Upper lobe of left lung (tissue), 6 donors: ENCODE data around the gene ZNF581. TPM values are rescaled to one million over a fixed set of nuclear protein-coding genes. Genes with fewer than 3 reads are reported as not detected.

Source experiments
- ATAC-seq, 2 donors: fragments of 200-7000 bp; cut with Tn5 transposase; one replicate each; pipeline ENCODE4 v1.9.1; 2022; ENCODE audit warnings: mild to moderate bottlenecking in 2 of 2, moderate library complexity in 2 of 2; ENCODE audit not compliant: low FRiP score in 2 of 2
- DNase-seq, 2 donors: peaks; one replicate each; pipeline ENCODE4 v3.0.0-alpha.2; 2019 to 2020
- H3K27ac ChIP-seq, 4 donors: fragments of 200-600 bp; sonication (generic); one replicate each; pipeline ENCODE4 v1.5.1; 2016 to 2019
- H3K27me3 ChIP-seq, 4 donors: fragments of 200-600 bp; sonication (generic); one replicate each; pipeline ENCODE4 v1.5.1; 2017 to 2019
- H3K36me3 ChIP-seq, 4 donors: fragments of 200-600 bp; sonication (generic); one replicate each; pipeline ENCODE4 v1.5.1; 2016 to 2019
- H3K4me1 ChIP-seq, 4 donors: fragments of 200-600 bp; sonication (generic); one replicate each; pipeline ENCODE4 v1.5.1; 2018 to 2019
- H3K4me3 ChIP-seq, 4 donors: fragments of 200-600 bp; sonication (generic); one replicate each; pipeline ENCODE4 v1.5.1; 2017 to 2019; ENCODE audit warnings: mild to moderate bottlenecking in 2 of 4, moderate library complexity in 1 of 4
- H3K9me3 ChIP-seq, 4 donors: fragments of 200-600 bp; sonication (generic); one replicate each; pipeline ENCODE4 v1.5.1; 2018 to 2019
- EP300 ChIP-seq, 4 donors: sonication (generic); formaldehyde crosslinking; IDR thresholded peaks; one replicate each; pipeline ENCODE4 v1.5.1; 2017; ENCODE audit warnings: antibody characterized with exemption in 4 of 4, control low read depth in 2 of 4
- POLR2A ChIP-seq, 4 donors: fragments of 450-650 bp; IDR thresholded peaks; one replicate each; pipeline ENCODE4 v1.5.1; 2016 to 2017; ENCODE audit warnings: antibody characterized with exemption in 4 of 4, mild to moderate bottlenecking in 2 of 4
- POLR2AphosphoS5 ChIP-seq, 2 donors: sonication (generic); formaldehyde crosslinking; IDR thresholded peaks; one replicate each; pipeline ENCODE4 v1.5.1; 2017; ENCODE audit warnings: antibody characterized with exemption in 2 of 2
- WGBS, 2 donors: methylation state at CpG; one replicate each; pipeline ENCODE4 v1.1.5; 2017 to 2018; 5-methylcytosine and 5-hydroxymethylcytosine counted together
- total RNA-seq, 6 donors: library from RNA; depleted of rRNA in 4 of 6; stranded (reverse); fragments of >200 nt in 4 of 6; gene quantifications; one replicate each; pipeline versions ENCODE4 v1.1.0 to v1.2.1, GENCODE V29; 2016 to 2021
- TF ChIP-seq, protein P1 (sequence below), 6 experiments: fragments of 450-650 bp in 4 of 6; fragments of 200-600 bp in 2 of 6; sonication (generic) in 2 of 6; IDR thresholded peaks; one replicate each; pipeline ENCODE4 v1.5.1; 2016 to 2019; ENCODE audit warnings: antibody characterized with exemption in 6 of 6
- donor health status: DM: no; HTN: no; CAD: no; lungs with moderate emphysema.
- donor health status: DM: no; HTN: yes; CAD: no; lungs with severe emphysema.

The ZNF581 gene
- total RNA-seq, 6 donors from 2014 or later, result 15.6 to 38.8 (median 21.9) TPM

DNA sequence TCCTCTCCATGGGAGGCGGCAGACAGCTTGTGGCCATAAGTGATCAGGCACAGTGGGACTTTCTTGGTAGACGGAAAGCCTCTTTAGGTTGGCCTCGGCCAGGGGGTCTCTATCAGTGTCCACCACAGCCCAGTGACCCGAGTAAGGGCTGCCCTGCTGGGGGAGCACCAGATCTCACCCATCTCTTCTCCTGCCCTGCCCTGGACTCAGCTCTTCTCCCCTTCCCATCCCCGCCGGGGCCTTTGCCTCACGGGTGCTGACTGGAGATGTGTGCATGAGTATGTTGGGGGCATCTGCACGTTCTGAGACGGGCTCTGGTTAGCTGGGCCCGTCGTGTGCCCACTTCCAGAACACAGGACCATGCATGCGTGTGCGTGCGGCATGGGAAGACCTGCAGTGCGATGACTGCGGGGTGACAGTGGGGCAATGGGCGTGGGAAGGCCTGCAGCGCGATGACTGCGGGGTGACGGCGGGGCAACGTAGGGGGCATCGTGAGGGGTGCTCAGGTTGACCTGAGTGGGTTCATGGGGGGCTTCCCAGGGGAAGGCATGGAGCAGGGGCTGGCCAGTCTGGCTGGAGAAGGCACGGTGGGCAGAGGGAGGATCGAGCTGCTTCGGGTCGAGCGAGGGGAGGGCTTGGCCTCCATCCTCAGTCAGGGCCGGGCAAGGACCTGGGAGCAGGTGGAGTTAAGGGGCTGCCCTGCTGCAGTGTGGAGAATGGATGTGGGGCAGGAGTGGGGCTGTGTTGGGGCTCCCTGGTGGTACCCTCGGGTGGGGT is 47.5 kb downstream of the ZNF581 start:
- Histone ChIP-seq H3K36me3 (peaks cover 54 to 99% (median 90%) of the 10 kb centered on the region in 4 donors), H3K4me1 (peaks cover 0 to 7% (median 2%) of the 10 kb centered on the region in 4 donors), H3K27me3 (no peaks in the 10 kb centered on the region), H3K9me3 (no peaks in the 10 kb centered on the region), H3K27ac (no peak overlapping the region), H3K4me3 (no peak overlapping the region)
- 96% methylated on average over 26 to 31 of the region's 31 CpGs for WGBS, 2 donors
- TF ChIP-seq EP300 (IDR thresholded peaks at IDR 0.05) (no peak), POLR2A (IDR thresholded peaks at IDR 0.05) (no peak), POLR2AphosphoS5 (IDR thresholded peaks at IDR 0.05) (no peak)
- TF ChIP-seq, protein P1, sequence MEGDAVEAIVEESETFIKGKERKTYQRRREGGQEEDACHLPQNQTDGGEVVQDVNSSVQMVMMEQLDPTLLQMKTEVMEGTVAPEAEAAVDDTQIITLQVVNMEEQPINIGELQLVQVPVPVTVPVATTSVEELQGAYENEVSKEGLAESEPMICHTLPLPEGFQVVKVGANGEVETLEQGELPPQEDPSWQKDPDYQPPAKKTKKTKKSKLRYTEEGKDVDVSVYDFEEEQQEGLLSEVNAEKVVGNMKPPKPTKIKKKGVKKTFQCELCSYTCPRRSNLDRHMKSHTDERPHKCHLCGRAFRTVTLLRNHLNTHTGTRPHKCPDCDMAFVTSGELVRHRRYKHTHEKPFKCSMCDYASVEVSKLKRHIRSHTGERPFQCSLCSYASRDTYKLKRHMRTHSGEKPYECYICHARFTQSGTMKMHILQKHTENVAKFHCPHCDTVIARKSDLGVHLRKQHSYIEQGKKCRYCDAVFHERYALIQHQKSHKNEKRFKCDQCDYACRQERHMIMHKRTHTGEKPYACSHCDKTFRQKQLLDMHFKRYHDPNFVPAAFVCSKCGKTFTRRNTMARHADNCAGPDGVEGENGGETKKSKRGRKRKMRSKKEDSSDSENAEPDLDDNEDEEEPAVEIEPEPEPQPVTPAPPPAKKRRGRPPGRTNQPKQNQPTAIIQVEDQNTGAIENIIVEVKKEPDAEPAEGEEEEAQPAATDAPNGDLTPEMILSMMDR (IDR thresholded peaks at IDR 0.05), result no peak
- DNase-seq (peak in 1 of 2 donors; percentile 59), ATAC-seq (no peak)

DNA sequence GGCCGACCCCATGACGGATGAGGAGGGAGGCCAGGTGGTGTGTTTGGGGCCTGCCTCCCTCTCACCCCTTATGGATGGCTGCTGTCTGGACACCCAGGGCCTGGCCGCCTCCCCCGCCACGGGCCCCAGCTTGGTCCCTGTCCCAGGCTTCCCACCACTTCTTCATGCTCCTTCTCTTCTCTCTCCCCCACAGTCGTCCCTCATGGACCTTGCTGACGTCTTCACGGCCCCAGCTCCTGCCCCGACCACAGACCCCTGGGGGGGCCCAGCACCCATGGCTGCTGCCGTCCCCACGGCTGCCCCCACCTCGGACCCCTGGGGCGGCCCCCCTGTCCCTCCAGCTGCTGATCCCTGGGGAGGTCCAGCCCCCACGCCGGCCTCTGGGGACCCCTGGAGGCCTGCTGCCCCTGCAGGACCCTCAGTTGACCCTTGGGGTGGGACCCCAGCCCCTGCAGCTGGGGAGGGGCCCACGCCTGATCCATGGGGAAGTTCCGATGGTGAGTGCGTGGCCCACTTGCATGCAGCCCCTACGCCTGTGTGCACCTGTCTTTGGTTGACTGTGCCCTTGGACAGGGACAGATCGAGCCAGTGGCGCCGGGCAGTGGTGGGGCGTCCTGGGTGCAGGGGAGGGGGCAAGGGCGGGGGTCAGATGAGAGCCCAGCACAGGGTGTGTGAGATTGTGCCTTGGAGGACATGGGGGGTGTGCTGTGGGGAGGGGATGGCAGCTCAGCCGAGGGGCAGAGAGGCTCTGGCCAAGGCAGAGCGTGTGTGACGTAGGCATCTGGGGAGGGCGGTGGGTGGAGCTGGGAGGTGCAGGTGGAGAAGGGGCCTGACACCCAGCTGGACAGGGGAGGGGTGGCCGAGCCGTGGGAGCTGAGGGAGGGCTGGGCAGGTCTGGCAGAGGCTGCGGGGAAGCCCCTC is 48.4 kb downstream of the ZNF581 start:
- H3K36me3 ChIP-seq, result peaks cover 56 to 99% (median 92%) of the 10 kb centered on the region in 4 donors
- no peaks in the 10 kb centered on the region for H3K9me3 ChIP-seq
- no peaks in the 10 kb centered on the region for H3K27me3 ChIP-seq
- H3K4me1 ChIP-seq, result peaks cover 0 to 4% (median 0%) of the 10 kb centered on the region in 4 donors
- TF ChIP-seq EP300 (IDR thresholded peaks at IDR 0.05) (no peak), POLR2A (IDR thresholded peaks at IDR 0.05) (no peak), POLR2AphosphoS5 (IDR thresholded peaks at IDR 0.05) (no peak)
- TF ChIP-seq, protein P1 (IDR thresholded peaks at IDR 0.05), result no peak
- H3K4me3 ChIP-seq, result no peak overlapping the region
- 93 to 96% methylated on average over 22 to 31 of the region's 31 CpGs for WGBS, 2 donors
- ATAC-seq (no peak), DNase-seq (peak in 1 of 2 donors; percentile 61)
- H3K27ac ChIP-seq, result no peak overlapping the region

DNA sequence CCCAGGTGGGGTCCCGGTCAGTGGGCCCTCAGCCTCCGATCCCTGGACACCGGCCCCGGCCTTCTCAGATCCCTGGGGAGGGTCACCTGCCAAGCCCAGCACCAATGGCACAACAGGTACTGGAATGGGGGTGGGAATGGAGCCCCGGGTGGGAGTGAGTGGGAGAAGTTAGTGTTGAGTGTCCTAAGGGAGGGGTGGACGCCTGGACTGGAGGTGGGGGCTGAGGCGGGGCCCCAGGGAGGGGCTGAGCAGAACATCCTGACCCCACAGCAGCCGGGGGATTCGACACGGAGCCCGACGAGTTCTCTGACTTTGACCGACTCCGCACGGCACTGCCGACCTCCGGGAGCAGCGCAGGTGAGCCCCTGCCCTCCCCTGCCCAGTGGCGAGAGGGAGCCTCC is 49.2 kb downstream of the ZNF581 start:
- no peak overlapping the region for H3K4me3 ChIP-seq
- WGBS, 2 donors, result 96 to 100% methylated on average over 8 to 19 of the region's 19 CpGs
- no peak for TF ChIP-seq EP300 (IDR thresholded peaks at IDR 0.05)
- TF ChIP-seq POLR2AphosphoS5 (IDR thresholded peaks at IDR 0.05), result no peak
- TF ChIP-seq, protein P1 (IDR thresholded peaks at IDR 0.05), result no peak
- no peak for TF ChIP-seq POLR2A (IDR thresholded peaks at IDR 0.05)
- no peak overlapping the region for H3K27ac ChIP-seq
- peaks cover 56 to 100% (median 90%) of the 10 kb centered on the region in 4 donors for H3K36me3 ChIP-seq
- no peaks in the 10 kb centered on the region for H3K4me1 ChIP-seq
- ATAC-seq (no peak), DNase-seq (peak in 1 of 2 donors; percentile 62)
- no peaks in the 10 kb centered on the region for H3K9me3 ChIP-seq
- H3K27me3 ChIP-seq, result no peaks in the 10 kb centered on the region

DNA sequence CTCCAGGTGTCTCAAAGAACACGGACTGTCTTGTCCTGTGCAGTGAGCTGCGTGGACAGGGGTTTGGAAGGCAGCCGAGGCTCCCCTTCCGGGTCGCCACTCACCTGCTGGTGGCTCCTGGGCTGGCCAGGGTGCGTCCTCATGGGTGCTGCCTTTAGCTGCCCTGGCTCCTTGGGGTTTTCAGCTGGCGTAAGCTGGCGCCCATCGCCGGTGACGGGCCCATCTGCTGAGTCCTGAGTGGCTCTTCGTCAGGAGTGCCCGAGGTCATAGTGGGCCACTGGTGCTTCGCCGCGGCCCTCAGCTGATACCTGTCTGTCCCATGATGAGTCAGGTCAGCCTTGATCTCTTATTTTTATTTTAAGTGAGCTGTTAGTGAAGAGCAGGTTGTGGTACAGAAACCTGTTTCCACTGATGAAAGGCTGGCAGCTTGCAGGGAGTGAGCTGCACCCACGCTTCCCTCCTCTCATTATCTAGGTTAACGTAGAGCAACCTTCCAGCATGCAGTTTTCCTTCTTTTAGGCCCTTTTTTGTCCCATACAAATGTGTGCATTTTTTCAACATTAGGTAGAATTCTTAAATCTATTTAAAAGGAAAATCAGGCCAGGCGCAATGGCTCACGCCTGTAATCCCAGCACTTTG is 50.0 kb downstream of the ZNF581 start:
- peaks cover 56 to 100% (median 87%) of the 10 kb centered on the region in 4 donors for H3K36me3 ChIP-seq
- 93 to 95% methylated on average over 14 to 16 of the region's 20 CpGs for WGBS, 2 donors

More for the DNA sequence above, 50.0 kb downstream of the ZNF581 start:
- peak in 1 of 2 donors; percentile 71 for DNase-seq
- Histone ChIP-seq H3K27ac (no peak overlapping the region), H3K4me3 (no peak overlapping the region), H3K4me1 (no peaks in the 10 kb centered on the region), H3K9me3 (no peaks in the 10 kb centered on the region), H3K27me3 (no peaks in the 10 kb centered on the region)
- TF ChIP-seq, protein P1 (IDR thresholded peaks at IDR 0.05), result no peak
- TF ChIP-seq POLR2AphosphoS5 (IDR thresholded peaks at IDR 0.05) (no peak), EP300 (IDR thresholded peaks at IDR 0.05) (no peak), POLR2A (IDR thresholded peaks at IDR 0.05) (no peak)
- no peak for ATAC-seq
